Amniotic epithelial cell (primary cell): ENCODE results near the gene GRAMD1B.
A peak's percentile ranks its signal among the peaks of the same experiment; 100 is the strongest.

Experiments
- DNase-seq: peaks from one replicate; pipeline ENCODE4 v3.0.0-alpha.2; 2010; ENCODE audit warnings: low read depth

Gene GRAMD1B

GRCh38 chr11:123475469-123475868, 45.4 kb downstream of the GRAMD1B start:
- peak; percentile 53 for DNase-seq

- no peak for DNase-seq
Observed at GRCh38 chr11:123477205-123477907, 47.3 kb downstream of the GRAMD1B start.

GRCh38 chr11:123478352-123478987, 48.4 kb downstream of the GRAMD1B start:
- DNase-seq: peak; percentile 73

- no peak for DNase-seq
Observed at GRCh38 chr11:123479048-123479837, 49.2 kb downstream of the GRAMD1B start.

GRCh38 chr11:123480290-123480815, 50.3 kb downstream of the GRAMD1B start:
- DNase-seq: no peak

- DNase-seq: no peak
Observed at GRCh38 chr11:123480882-123481281, 50.8 kb downstream of the GRAMD1B start.

- DNase-seq: no peak
Observed at GRCh38 chr11:123481640-123482039, 51.6 kb downstream of the GRAMD1B start.

- DNase-seq: no peak
Observed at GRCh38 chr11:123482218-123482617, 52.1 kb downstream of the GRAMD1B start.

- peak; percentile 79 for DNase-seq
Observed at GRCh38 chr11:123483058-123483457, 53.0 kb downstream of the GRAMD1B start.

- peak; percentile 87 for DNase-seq
Observed at GRCh38 chr11:123483466-123483865, 53.4 kb downstream of the GRAMD1B start.

GRCh38 chr11:123484448-123484847, 54.4 kb downstream of the GRAMD1B start:
- DNase-seq: no peak

GRCh38 chr11:123487157-123487744, 57.2 kb downstream of the GRAMD1B start:
- peak; percentile 35 for DNase-seq

- DNase-seq: no peak
Observed at GRCh38 chr11:123490527-123490926, 60.5 kb downstream of the GRAMD1B start.

GRCh38 chr11:123491241-123491640, 61.2 kb downstream of the GRAMD1B start:
- no peak for DNase-seq

- no peak for DNase-seq
Observed at GRCh38 chr11:123493349-123494063, 63.4 kb downstream of the GRAMD1B start.

GRCh38 chr11:123494195-123495050, 64.4 kb downstream of the GRAMD1B start:
- DNase-seq: peak; percentile 53

- no peak for DNase-seq
Observed at GRCh38 chr11:123504401-123504800, 74.3 kb downstream of the GRAMD1B start.

- no peak for DNase-seq
Observed at GRCh38 chr11:123505546-123506299, 75.7 kb downstream of the GRAMD1B start.

- no peak for DNase-seq
Observed at GRCh38 chr11:123507043-123507442, 77.0 kb downstream of the GRAMD1B start.
